Psoas muscle (tissue), 8 donors: Measurements from ENCODE around the gene SPINT4. TPM values are rescaled to one million over a fixed set of nuclear protein-coding genes. Genes with fewer than 3 reads are reported as not detected.
"Not testable (repeated sequence)": the region's sequence is repeated elsewhere in the genome, so short reads cannot be mapped to it uniquely, and the experiment has no call there.

ENCODE experiments used
- ATAC-seq, 4 donors: fragments of 200-7000 bp; cut with Tn5 transposase; one replicate each; pipeline ENCODE4 v1.9.1; 2020; ENCODE audit warnings: moderate library complexity in 3 of 4, mild to moderate bottlenecking in 2 of 4
- DNase-seq, 2 donors: peaks; one replicate each; pipeline ENCODE4 v3.0.0-alpha.2; 2020
- H3K27ac ChIP-seq: fragments of 200-600 bp; one replicate; pipeline ENCODE4 v1.8.0; 2022
- H3K27me3 ChIP-seq, 3 donors: fragments of 200-600 bp in 1 of 3; one replicate each; pipeline versions ENCODE4 v1.6.1 to v1.8.0; 2013 to 2022; ENCODE audit warnings: low read length in 2 of 3, mild to moderate bottlenecking in 2 of 3, moderate library complexity in 1 of 3; ENCODE audit not compliant: insufficient read depth in 3 of 3
- H3K36me3 ChIP-seq, 2 donors: fragments of 200-600 bp in 1 of 2; one replicate each; pipeline versions ENCODE4 v1.6.1 to v1.8.0; 2013 to 2022; ENCODE audit warnings: low read depth in 1 of 2, mild to moderate bottlenecking in 1 of 2, moderate library complexity in 1 of 2; ENCODE audit not compliant: insufficient read depth in 1 of 2
- H3K4me1 ChIP-seq: fragments of 200-600 bp; one replicate; pipeline ENCODE4 v1.8.0; 2022
- H3K4me3 ChIP-seq: fragments of 200-600 bp; one replicate; pipeline ENCODE4 v1.8.0; 2022; ENCODE audit warnings: mild to moderate bottlenecking
- H3K9me3 ChIP-seq: fragments of 200-600 bp; one replicate; pipeline ENCODE4 v1.8.0; 2022
- CTCF ChIP-seq: fragments of 200-600 bp; IDR thresholded peaks from one replicate; pipeline ENCODE4 v1.8.0; 2022; ENCODE audit warnings: antibody characterized with exemption
- WGBS, 3 donors: extraction: QIAGEN DNeasy Blood & Tissue Kit; methylation state at CpG; one replicate each; pipeline versions ENCODE4 v1.1.6 to v1.1.7; 2013; 5-methylcytosine and 5-hydroxymethylcytosine counted together
- intact Hi-C, 2 donors: fragments of 100-400 bp; cut with DNase I; formaldehyde crosslinking; loops; one replicate each; pipeline versions ENCODE4 v1.11.0 to v1.14.2; 2022
- polyA plus RNA-seq, 3 donors: library from polyadenylated mRNA; stranded (reverse); fragments of 200-250 nt; gene quantifications; one replicate each; pipeline ENCODE4 v1.2.3, GENCODE V29; 2013
- total RNA-seq, 4 donors: library from RNA; stranded (reverse); fragmentation: NEBNext Ultra II Directional in 2 of 4; extraction: Animal tissue kit (Norgen Biotek cat#: 25700) in 2 of 4; gene quantifications; one replicate each; pipeline versions ENCODE4 v1.2.1 to v1.2.4, GENCODE V29; 2021 to 2023
- donor health status: healthy with polysubstance abuse.
- donor health status: DM: no; HTN: no; CAD: no; lungs with moderate emphysema.
- donor health status: Bipolar disorder and iron deficiency.
- donor health status: healthy.
- donor health status: DM: yes; HTN: yes; CAD: no.
- donor health status: DM: no; HTN: no; CAD: no.
- donor health status: DM: no; HTN: no; CAD: no.
- donor health status: DM: yes; HTN: yes; CAD: no.

SPINT4 gene
- total and polyA plus RNA-seq, 7 donors, result not detected

- no peak overlapping the region for H3K4me3 ChIP-seq
- no peak for DNase-seq
- intact Hi-C loops, result no loop called here
- ATAC-seq, result no peak
- no peaks in the 10 kb centered on the region for H3K4me1 ChIP-seq
- peaks cover 0 to 3% (median 0%) of the 10 kb centered on the region in 3 donors for H3K27me3 ChIP-seq
- no peak overlapping the region for H3K27ac ChIP-seq
- no peak for TF ChIP-seq CTCF
- no peaks in the 10 kb centered on the region for H3K36me3 ChIP-seq
- WGBS, 3 donors, result 80 to 84% (median 83%) methylated on average over 2 of the region's 2 CpGs
- H3K9me3 ChIP-seq, result no peaks in the 10 kb centered on the region
Observed at GRCh38 chr20:45695496-45695895, 26.7 kb upstream of the SPINT4 start.

GRCh38 chr20:45701104-45701503, 21.0 kb upstream of the SPINT4 start:
- DNase-seq, result no peak
- Histone ChIP-seq H3K27ac (no peak overlapping the region), H3K4me3 (no peak overlapping the region), H3K36me3 (no peaks in the 10 kb centered on the region), H3K4me1 (no peaks in the 10 kb centered on the region), H3K9me3 (no peaks in the 10 kb centered on the region), H3K27me3 (no peaks in the 10 kb centered on the region)
- intact Hi-C loops, result no loop called here
- ATAC-seq, result no peak
- 72 to 87% (median 78%) methylated on average over 4 of the region's 4 CpGs for WGBS, 3 donors
- no peak for TF ChIP-seq CTCF

GRCh38 chr20:45701873-45702272, 20.3 kb upstream of the SPINT4 start, which contains the start of gene WFDC13:
TSS of gene WFDC13 (plus strand) at chr20:45702038. CDS start at chr20:45702124, 86 bp downstream.
- no peak for TF ChIP-seq CTCF
- H3K36me3 ChIP-seq, result no peaks in the 10 kb centered on the region
- DNase-seq (no peak), ATAC-seq (no peak)
- H3K4me3 ChIP-seq, result no peak within 1 kb of the TSS
- H3K9me3 ChIP-seq, result no peaks in the 10 kb centered on the region
- intact Hi-C loops, result no loop called here
- H3K27me3 ChIP-seq, result no peaks in the 10 kb centered on the region
- no peaks in the 10 kb centered on the region for H3K4me1 ChIP-seq
- WGBS, 3 donors, result 64 to 67% (median 65%) methylated on average over 4 of the region's 4 CpGs
- H3K27ac ChIP-seq, result no peak within 1 kb of the TSS

- intact Hi-C loops, result no loop called here
- WGBS, 3 donors, result 44 to 55% (median 54%) methylated on average over 1 of the region's 1 CpG
- ATAC-seq (no peak), DNase-seq (no peak)
- H3K36me3 ChIP-seq, result no peaks in the 10 kb centered on the region
- no peak within 1 kb of the TSS for H3K4me3 ChIP-seq
- no peak for TF ChIP-seq CTCF
- H3K27me3 ChIP-seq, result no peaks in the 10 kb centered on the region
- H3K4me1 ChIP-seq, result no peaks in the 10 kb centered on the region
- H3K9me3 ChIP-seq, result no peaks in the 10 kb centered on the region
- H3K27ac ChIP-seq, result no peak within 1 kb of the TSS
Observed at GRCh38 chr20:45704969-45705637, 17.0 kb upstream of the SPINT4 start, which contains the start of gene WFDC10B. TSS of gene WFDC10B (minus strand) at chr20:45705019. CDS start at chr20:45685992, 19,027 bp downstream.

GRCh38 chr20:45716141-45716688, 5.9 kb upstream of the SPINT4 start:
- ATAC-seq, H3K27ac ChIP-seq, H3K27me3 ChIP-seq, H3K9me3 ChIP-seq, H3K36me3 ChIP-seq, intact Hi-C loops, DNase-seq, H3K4me1 ChIP-seq, H3K4me3 ChIP-seq: not testable (repeated sequence)
